Adrenal gland (tissue), 5 donors: ENCODE data around the gene CREBZF.
"Not testable (repeated sequence)": the region's sequence is repeated elsewhere in the genome, so short reads cannot be mapped to it uniquely, and the experiment has no call there.

Source experiments
- POLR2A ChIP-seq, 2 donors: fragments of 450-650 bp; IDR thresholded peaks; one replicate each; pipeline ENCODE4 v1.6.1; 2017; ENCODE audit warnings: antibody characterized with exemption in 2 of 2, mild to moderate bottlenecking in 2 of 2, moderate library complexity in 1 of 2
- TF ChIP-seq, protein P1 (sequence below), 6 experiments: fragments of 450-650 bp in 4 of 6; fragments of 200-600 bp in 2 of 6; sonication (generic) in 1 of 6; IDR thresholded peaks; 1 replicate in 5 of 6; 2 replicates in 1 of 6; pipeline versions ENCODE4 v1.5.1 to v1.8.0; 2016 to 2021; ENCODE audit warnings: antibody characterized with exemption in 6 of 6, mild to moderate bottlenecking in 2 of 6, moderate library complexity in 1 of 6
- donor health status: DM: no; HTN: no; CAD: no.

DNA sequence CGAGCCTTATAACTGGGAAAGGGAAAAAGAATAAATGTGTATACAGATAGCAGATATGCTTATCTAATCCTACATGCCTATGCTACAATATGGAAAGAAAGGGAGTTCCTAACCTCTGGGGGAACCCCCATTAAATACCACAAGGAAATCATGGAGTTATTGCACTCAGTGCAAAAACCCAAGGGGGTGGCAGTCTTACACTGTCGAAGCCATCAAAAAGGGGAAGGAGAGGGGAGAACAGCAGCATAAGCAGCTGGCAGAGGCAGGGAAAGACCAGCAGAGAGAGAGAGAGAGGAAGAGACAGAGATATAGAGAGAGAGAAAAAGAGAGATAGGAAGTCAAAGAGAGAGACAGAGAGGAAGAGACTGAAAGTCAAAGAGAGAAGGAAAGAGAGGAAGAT lies 53.3 kb downstream of the CREBZF start:
- TF ChIP-seq, protein P1, sequence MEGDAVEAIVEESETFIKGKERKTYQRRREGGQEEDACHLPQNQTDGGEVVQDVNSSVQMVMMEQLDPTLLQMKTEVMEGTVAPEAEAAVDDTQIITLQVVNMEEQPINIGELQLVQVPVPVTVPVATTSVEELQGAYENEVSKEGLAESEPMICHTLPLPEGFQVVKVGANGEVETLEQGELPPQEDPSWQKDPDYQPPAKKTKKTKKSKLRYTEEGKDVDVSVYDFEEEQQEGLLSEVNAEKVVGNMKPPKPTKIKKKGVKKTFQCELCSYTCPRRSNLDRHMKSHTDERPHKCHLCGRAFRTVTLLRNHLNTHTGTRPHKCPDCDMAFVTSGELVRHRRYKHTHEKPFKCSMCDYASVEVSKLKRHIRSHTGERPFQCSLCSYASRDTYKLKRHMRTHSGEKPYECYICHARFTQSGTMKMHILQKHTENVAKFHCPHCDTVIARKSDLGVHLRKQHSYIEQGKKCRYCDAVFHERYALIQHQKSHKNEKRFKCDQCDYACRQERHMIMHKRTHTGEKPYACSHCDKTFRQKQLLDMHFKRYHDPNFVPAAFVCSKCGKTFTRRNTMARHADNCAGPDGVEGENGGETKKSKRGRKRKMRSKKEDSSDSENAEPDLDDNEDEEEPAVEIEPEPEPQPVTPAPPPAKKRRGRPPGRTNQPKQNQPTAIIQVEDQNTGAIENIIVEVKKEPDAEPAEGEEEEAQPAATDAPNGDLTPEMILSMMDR (IDR thresholded peaks at IDR 0.05) = not testable (repeated sequence)
- not testable (repeated sequence) for TF ChIP-seq POLR2A (IDR thresholded peaks at IDR 0.05)
